ENCODE data around the gene ENOX2.
"Not testable (repeated sequence)": the region's sequence is repeated elsewhere in the genome, so short reads cannot be mapped to it uniquely, and the experiment has no call there.

Gene ENOX2

GRCh38 chrX:130746709-130747342, 156.2 kb downstream of the ENOX2 start:
- DNase-seq (ENCODE audit: low spot score): no peak

GRCh38 chrX:130746077-130746476, 156.9 kb downstream of the ENOX2 start:
- DNase-seq (ENCODE audit: low spot score): no peak

- no peak for DNase-seq (ENCODE audit: low spot score)
Measured at GRCh38 chrX:130741584-130741983, 161.4 kb downstream of the ENOX2 start.

GRCh38 chrX:130741151-130741550, 161.9 kb downstream of the ENOX2 start:
- DNase-seq (ENCODE audit: low spot score): no peak

GRCh38 chrX:130738638-130739195, 164.3 kb downstream of the ENOX2 start:
- no peak for DNase-seq (ENCODE audit: low spot score)

- DNase-seq (ENCODE audit: low spot score): no peak
Measured at GRCh38 chrX:130734713-130735112, 168.3 kb downstream of the ENOX2 start.

- peak; percentile 19 for DNase-seq (ENCODE audit: low spot score)
Measured at GRCh38 chrX:130728208-130728607, 174.8 kb downstream of the ENOX2 start.

- DNase-seq (ENCODE audit: low spot score): no peak
Measured at GRCh38 chrX:130726661-130727060, 176.3 kb downstream of the ENOX2 start.

- DNase-seq (ENCODE audit: low spot score): no peak
Measured at GRCh38 chrX:130725519-130725918, 177.5 kb downstream of the ENOX2 start.

GRCh38 chrX:130719413-130719812, 183.6 kb downstream of the ENOX2 start:
- DNase-seq (ENCODE audit: low spot score): no peak

GRCh38 chrX:130718137-130718536, 184.9 kb downstream of the ENOX2 start:
- no peak for DNase-seq (ENCODE audit: low spot score)

GRCh38 chrX:130716781-130717413, 186.1 kb downstream of the ENOX2 start:
- no peak for DNase-seq (ENCODE audit: low spot score)

- DNase-seq (ENCODE audit: low spot score): no peak
Measured at GRCh38 chrX:130716346-130716745, 186.7 kb downstream of the ENOX2 start.

GRCh38 chrX:130715299-130715698, 187.7 kb downstream of the ENOX2 start:
- peak; percentile 9 for DNase-seq (ENCODE audit: low spot score)

GRCh38 chrX:130714665-130715064, 188.3 kb downstream of the ENOX2 start:
- DNase-seq (ENCODE audit: low spot score): no peak

GRCh38 chrX:130714135-130714534, 188.9 kb downstream of the ENOX2 start:
- DNase-seq (ENCODE audit: low spot score): no peak

GRCh38 chrX:130709178-130709577, 193.8 kb downstream of the ENOX2 start:
- not testable (repeated sequence) for DNase-seq (ENCODE audit: low spot score)

- no peak for DNase-seq (ENCODE audit: low spot score)
Measured at GRCh38 chrX:130705591-130705990, 197.4 kb downstream of the ENOX2 start.

GRCh38 chrX:130704053-130705038, 198.7 kb downstream of the ENOX2 start:
- peak; percentile 9 for DNase-seq (ENCODE audit: low spot score)

GRCh38 chrX:130702867-130703707, 199.9 kb downstream of the ENOX2 start:
- no peak for DNase-seq (ENCODE audit: low spot score)

GRCh38 chrX:130700629-130701028, 202.4 kb downstream of the ENOX2 start:
- no peak for DNase-seq (ENCODE audit: low spot score)

Measured in AG08396 (cell line).